Right lobe of liver (tissue), 6 donors: ENCODE measurements around the gene FGFR1OP2. TPM values are rescaled to one million over a fixed set of nuclear protein-coding genes. Genes with fewer than 3 reads are reported as not detected.

Experiments
- ATAC-seq, 4 donors: fragments of 200-7000 bp; cut with Tn5 transposase; one replicate each; pipeline ENCODE4 v1.9.1; 2020; ENCODE audit warnings: mild to moderate bottlenecking in 4 of 4, moderate library complexity in 4 of 4
- DNase-seq, 3 donors: peaks; one replicate each; pipeline ENCODE4 v3.0.0-alpha.2; 2020
- H3K27ac ChIP-seq, 3 donors: fragments of 200-600 bp; one replicate each; pipeline ENCODE4 v1.8.0; 2022
- H3K27me3 ChIP-seq, 2 donors: fragments of 200-600 bp; one replicate each; pipeline ENCODE4 v1.8.0; 2022
- H3K36me3 ChIP-seq, 4 donors: fragments of 200-600 bp; sonication (generic) in 1 of 4; one replicate each; pipeline versions ENCODE4 v1.5.1 to v1.8.0; 2017 to 2022; ENCODE audit warnings: control low read depth in 1 of 4
- H3K4me1 ChIP-seq, 4 donors: fragments of 200-600 bp; sonication (generic) in 1 of 4; one replicate each; pipeline versions ENCODE4 v1.5.1 to v1.8.0; 2017 to 2022; ENCODE audit warnings: control low read depth in 1 of 4
- H3K4me3 ChIP-seq, 3 donors: fragments of 200-600 bp; one replicate each; pipeline ENCODE4 v1.8.0; 2022
- H3K9me3 ChIP-seq, 4 donors: fragments of 200-600 bp; sonication (generic) in 1 of 4; one replicate each; pipeline versions ENCODE4 v1.5.1 to v1.8.0; 2017 to 2022; ENCODE audit warnings: control low read depth in 1 of 4
- CTCF ChIP-seq, 4 donors: fragments of 200-600 bp in 3 of 4; fragments of 450-650 bp in 1 of 4; IDR thresholded peaks; one replicate each; pipeline versions ENCODE4 v1.5.1 to v1.8.0; 2016 to 2022; ENCODE audit warnings: antibody characterized with exemption in 4 of 4, mild to moderate bottlenecking in 2 of 4
- POLR2A ChIP-seq: fragments of 450-650 bp; IDR thresholded peaks from one replicate; pipeline ENCODE4 v1.6.1; 2017; ENCODE audit warnings: antibody characterized with exemption, mild to moderate bottlenecking
- WGBS: methylation state at CpG from one replicate; pipeline ENCODE4 v1.1.6; 2018; ENCODE audit warnings: low coverage, low lambda C conversion rate; ENCODE audit not compliant: insufficient coverage; ENCODE audit errors: missing lambda C conversion rate; 5-methylcytosine and 5-hydroxymethylcytosine counted together
- intact Hi-C, 2 donors: fragments of 100-400 bp; cut with DNase I; formaldehyde crosslinking; loops; one replicate each; pipeline versions ENCODE4 v1.11.2 to v1.14.1; 2022
- total RNA-seq, 6 experiments: library from RNA; depleted of rRNA in 2 of 6; stranded (reverse); fragments of >200 nt in 2 of 6; fragmentation: NEBNext Ultra II Directional in 3 of 6; extraction: Animal tissue kit (Norgen Biotek cat#: 25700) in 3 of 6; gene quantifications; one replicate each; pipeline versions ENCODE4 v1.1.0 to v1.2.4, GENCODE V29; 2016 to 2023
- donor health status: DM: no; HTN: yes; CAD: no.
- donor health status: DM: no; HTN: no; CAD: no.
- donor health status: DM: no; HTN: no; CAD: no.
- donor health status: DM: no; HTN: yes; CAD: no.
- donor health status: DM: no; HTN: yes; CAD: no.

Gene FGFR1OP2
- total RNA-seq, 6 experiments from 2014 or later: 13.3 to 29.6 (median 20.1) TPM

- no peaks in the 10 kb centered on the region for H3K4me1 ChIP-seq
- no peak for ATAC-seq
Observed at GRCh38 chr12:26979733-26980132, 41.5 kb downstream of the FGFR1OP2 start.

DNA sequence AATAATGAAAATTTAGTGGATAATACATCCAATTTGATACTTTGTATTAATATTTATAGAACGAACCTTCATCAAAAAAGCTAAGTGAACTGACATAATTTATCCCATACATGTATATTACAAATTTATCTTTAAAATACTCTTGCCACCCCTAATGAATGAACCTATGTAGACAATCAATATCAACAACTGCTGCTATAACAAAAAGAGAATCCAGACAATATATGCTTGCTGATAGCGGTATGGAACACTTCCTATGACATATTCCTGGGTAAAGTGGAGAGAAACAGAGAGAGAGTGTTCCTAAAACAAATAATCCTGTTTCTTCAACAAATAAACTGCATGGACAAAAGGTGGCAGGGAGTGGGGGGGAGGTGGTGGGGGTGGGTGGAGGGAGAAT lies 44.6 kb downstream of the FGFR1OP2 start:
- no peak for TF ChIP-seq POLR2A
- no peak for TF ChIP-seq CTCF (IDR thresholded peaks at IDR 0.05)
- no peaks in the 10 kb centered on the region for H3K27me3 ChIP-seq
- intact Hi-C loops: no loop called here
- no peaks in the 10 kb centered on the region for H3K9me3 ChIP-seq
- DNase-seq (no peak), ATAC-seq (no peak)
- 94% methylated on average over 2 of the region's 2 CpGs for WGBS
- H3K36me3 ChIP-seq: peaks cover 0 to 8% (median 0%) of the 10 kb centered on the region in 4 donors
- H3K4me3 ChIP-seq: no peak overlapping the region
- H3K4me1 ChIP-seq: no peaks in the 10 kb centered on the region
- H3K27ac ChIP-seq: no peak overlapping the region

More at GRCh38 chr12:26979733-26980132, 41.5 kb downstream of the FGFR1OP2 start:
- DNase-seq: no peak
- H3K9me3 ChIP-seq: no peaks in the 10 kb centered on the region
- H3K27me3 ChIP-seq: no peaks in the 10 kb centered on the region
- H3K36me3 ChIP-seq: peaks cover 0 to 10% (median 5%) of the 10 kb centered on the region in 4 donors
- H3K27ac ChIP-seq: no peak overlapping the region
- no peak for TF ChIP-seq CTCF (IDR thresholded peaks at IDR 0.05)
- no peak for TF ChIP-seq POLR2A
- H3K4me3 ChIP-seq: no peak overlapping the region
- 98% methylated on average over 8 of the region's 11 CpGs for WGBS
- intact Hi-C loops: no loop called here

DNA sequence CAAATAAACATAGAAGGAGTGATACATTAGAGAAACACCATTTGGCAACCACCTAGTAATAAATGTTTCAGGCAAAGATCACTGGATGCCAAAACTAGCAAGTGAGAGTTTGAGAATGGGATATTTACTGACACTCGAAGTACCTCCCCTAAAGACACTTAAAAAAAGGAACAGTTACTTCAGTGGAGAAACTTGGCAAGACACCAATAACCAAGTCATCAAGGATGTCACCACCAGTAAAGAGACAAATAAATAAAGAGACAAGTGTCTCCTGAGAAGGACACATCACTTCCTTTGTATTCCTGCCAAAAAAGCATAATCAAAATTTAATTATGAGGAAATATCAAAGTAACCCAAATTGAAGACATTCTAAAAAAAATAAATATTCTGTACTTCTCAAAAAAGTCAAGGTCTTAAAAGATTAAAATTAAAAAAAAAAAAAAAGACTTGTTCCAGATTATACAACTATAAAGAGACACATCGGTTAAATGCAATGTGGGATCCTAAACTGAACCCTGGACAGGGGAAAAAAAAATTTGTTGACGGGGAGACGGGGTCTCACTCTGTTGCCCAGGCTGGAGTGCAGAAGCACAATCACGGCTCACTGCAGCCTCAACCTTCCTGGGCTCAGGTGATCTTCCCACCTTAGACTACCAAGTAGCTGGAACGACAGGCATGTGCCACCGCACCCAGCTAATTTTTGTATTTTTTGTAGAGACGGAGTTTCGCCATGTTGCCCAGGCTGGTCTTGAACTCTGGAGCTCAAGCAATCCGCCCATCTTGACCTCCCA lies 49.6 kb downstream of the FGFR1OP2 start:
- 82% methylated on average over 9 of the region's 10 CpGs for WGBS
- Histone ChIP-seq H3K36me3 (peaks cover 0 to 4% (median 0%) of the 10 kb centered on the region in 4 donors), H3K9me3 (no peaks in the 10 kb centered on the region), H3K4me3 (no peak overlapping the region), H3K27me3 (no peaks in the 10 kb centered on the region), H3K4me1 (peaks cover 0 to 4% (median 2%) of the 10 kb centered on the region in 4 donors), H3K27ac (no peak overlapping the region)
- intact Hi-C loops: no loop called here
- ATAC-seq (peak; percentile 18 to 60 (median 49)), DNase-seq (no peak)
- TF ChIP-seq CTCF (IDR thresholded peaks at IDR 0.05) (no peak), POLR2A (no peak)

- Histone ChIP-seq H3K4me3 (no peak overlapping the region), H3K9me3 (no peaks in the 10 kb centered on the region), H3K27ac (no peak overlapping the region), H3K4me1 (peaks cover 0 to 4% (median 2%) of the 10 kb centered on the region in 4 donors), H3K36me3 (peaks cover 0 to 4% (median 0%) of the 10 kb centered on the region in 4 donors), H3K27me3 (no peaks in the 10 kb centered on the region)
- TF ChIP-seq POLR2A (no peak), CTCF (IDR thresholded peaks at IDR 0.05) (no peak)
- ATAC-seq (no peak), DNase-seq (no peak)
- intact Hi-C loops: no loop called here
- WGBS: 91% methylated on average over 4 of the region's 4 CpGs
Observed at GRCh38 chr12:26988703-26989102, 50.4 kb downstream of the FGFR1OP2 start.
